SK-N-SH (cell line): ENCODE measurements around the gene MMRN1. TPM values are rescaled to one million over a fixed set of nuclear protein-coding genes. Genes with fewer than 3 reads are reported as not detected.

Source experiments
- CTCF ChIA-PET: fragments of 300-600, 350-600 bp; formaldehyde crosslinking; extraction: SDS; loops from one replicate; lab custom pipeline; 2021; lab: Yijun Ruan, JAX
- POLR2A ChIA-PET: fragments of 350-600 bp; sonication (Branson Sonifier 250); formaldehyde crosslinking; extraction: SDS; loops from one replicate; lab custom pipeline; 2020; ENCODE audit warnings: antibody characterized with exemption, inconsistent platforms; lab: Yijun Ruan, JAX
- DNase-seq: peaks from one replicate; pipeline ENCODE4 v3.0.0; 2012
- H2AFZ ChIP-seq: fragments of 200-600 bp; sonication (generic); 2 replicates; pipeline ENCODE4 v1.8.1; 2016; ENCODE audit warnings: antibody characterized with exemption, mild to moderate bottlenecking, low read depth
- H3F3A ChIP-seq: fragments of 200-600 bp; sonication (generic); replicated peaks from 2 replicates; pipeline ENCODE3; 2016; ENCODE audit warnings: antibody characterized with exemption, mild to moderate bottlenecking; ENCODE audit not compliant: insufficient read depth
- H3K27ac ChIP-seq, 2 experiments: fragments of 200-500 bp in 1 of 2; fragments of 200-600 bp in 1 of 2; sonication (Bioruptor generic) in 1 of 2; sonication (generic), shearing (Covaris generic) in 1 of 2; 2 replicates each; pipeline versions ENCODE4 v1.5.1 to v1.6.1; 2014 to 2016; ENCODE audit warnings: low read depth in 2 of 2, inconsistent platforms in 1 of 2, low read length in 1 of 2, mild to moderate bottlenecking in 1 of 2, mixed read lengths in 1 of 2
- H3K27me3 ChIP-seq: fragments of 200-600 bp; sonication (generic), shearing (Covaris generic); 2 replicates; pipeline ENCODE4 v1.6.1; 2016; ENCODE audit warnings: mixed run types; ENCODE audit not compliant: insufficient read depth
- H3K36me3 ChIP-seq, 2 experiments: fragments of 200-500 bp in 1 of 2; fragments of 200-600 bp in 1 of 2; sonication (Bioruptor generic) in 1 of 2; sonication (generic) in 1 of 2; replicated peaks in 1 of 2; 2 replicates each; pipeline versions ENCODE3 to v1.5.1; 2014 to 2016; ENCODE audit warnings: low read length in 1 of 2, mild to moderate bottlenecking in 1 of 2; ENCODE audit not compliant: insufficient read depth in 2 of 2, control insufficient read depth in 1 of 2
- H3K4me1 ChIP-seq, 2 experiments: fragments of 200-500 bp in 1 of 2; fragments of 200-600 bp in 1 of 2; sonication (Bioruptor generic) in 1 of 2; sonication (generic), shearing (Covaris generic) in 1 of 2; 2 replicates each; pipeline versions ENCODE4 v1.5.1 to v1.6.1; 2014 to 2016; ENCODE audit warnings: low read depth in 1 of 2, low read length in 1 of 2, mixed run types in 1 of 2; ENCODE audit not compliant: insufficient read depth in 2 of 2, control insufficient read depth in 1 of 2
- H3K4me2 ChIP-seq: fragments of 200-600 bp; sonication (generic), shearing (Covaris generic); 2 replicates; pipeline ENCODE4 v1.6.1; 2017; ENCODE audit warnings: mixed run types
- H3K4me3 ChIP-seq, 2 experiments: fragments of 200-500 bp in 1 of 2; fragments of 200-600 bp in 1 of 2; sonication (Bioruptor generic) in 1 of 2; sonication (generic), shearing (Covaris generic) in 1 of 2; 2 replicates each; pipeline versions ENCODE4 v1.5.1 to v1.8.1; 2014 to 2016; ENCODE audit warnings: low read depth in 2 of 2, inconsistent platforms in 1 of 2, low read length in 1 of 2, mild to moderate bottlenecking in 1 of 2, mixed read lengths in 1 of 2, moderate library complexity in 1 of 2
- H3K79me2 ChIP-seq: fragments of 200-600 bp; sonication (generic); 2 replicates; pipeline ENCODE4 v1.8.1; 2017; ENCODE audit warnings: mild to moderate bottlenecking; ENCODE audit not compliant: insufficient read depth
- H3K9ac ChIP-seq: fragments of 200-600 bp; sonication (generic); 2 replicates; pipeline ENCODE4 v1.6.1; 2017; ENCODE audit warnings: mixed run types
- H3K9me2 ChIP-seq: fragments of 200-600 bp; sonication (generic); 2 replicates; pipeline ENCODE4 v1.6.1; 2017; ENCODE audit warnings: mixed run types
- H3K9me3 ChIP-seq: fragments of 200-600 bp; sonication (generic); 2 replicates; pipeline ENCODE4 v1.6.1; 2017; ENCODE audit warnings: mixed run types, mild to moderate bottlenecking, moderate library complexity
- H4K20me1 ChIP-seq: fragments of 200-600 bp; sonication (generic); 2 replicates; pipeline ENCODE4 v1.6.1; 2017; ENCODE audit warnings: mild to moderate bottlenecking, mixed run types; ENCODE audit not compliant: insufficient read depth
- FOXJ3 ChIP-seq: sonication (generic); formaldehyde crosslinking; IDR thresholded peaks from 2 replicates; pipeline ENCODE4 v1.5.1; 2020; ENCODE audit warnings: mild to moderate bottlenecking, missing genetic modification reagents
- GABPA ChIP-seq: IDR thresholded peaks from 2 replicates; pipeline ENCODE4 v1.4.0; 2012; ENCODE audit warnings: low read depth, mild to moderate bottlenecking
- GATA2 ChIP-seq: sonication (generic); formaldehyde crosslinking; IDR thresholded peaks from 2 replicates; pipeline ENCODE4 v1.5.0; 2020; ENCODE audit warnings: mild to moderate bottlenecking, missing genetic modification reagents
- MEF2A ChIP-seq: IDR thresholded peaks from 2 replicates; pipeline ENCODE4 v1.4.0; 2012; ENCODE audit warnings: low read depth, borderline replicate concordance
- NFIC ChIP-seq: IDR thresholded peaks from 2 replicates; pipeline ENCODE4 v1.4.0; 2012; ENCODE audit warnings: borderline replicate concordance
- NRF1 ChIP-seq: IDR thresholded peaks from 2 replicates; pipeline ENCODE4 v1.6.1; 2012; ENCODE audit warnings: low read depth, mild to moderate bottlenecking, low read length
- POLR2AphosphoS5 ChIP-seq: IDR thresholded peaks from 2 replicates; pipeline ENCODE4 v1.6.1; 2012; ENCODE audit warnings: low read depth, low read length
- RAD21 ChIP-seq: IDR thresholded peaks from 2 replicates; pipeline ENCODE4 v1.6.1; 2012; ENCODE audit warnings: mild to moderate bottlenecking, low read length
- RFX5 ChIP-seq: IDR thresholded peaks from 2 replicates; pipeline ENCODE4 v1.6.1; 2012; ENCODE audit warnings: mild to moderate bottlenecking, improper control_type of control experiment, low read length
- SIN3A ChIP-seq: IDR thresholded peaks from 2 replicates; pipeline ENCODE4 v1.6.1; 2012; ENCODE audit warnings: low read depth, mild to moderate bottlenecking, low read length, moderate library complexity, borderline replicate concordance
- SMC3 ChIP-seq: IDR thresholded peaks from 2 replicates; pipeline ENCODE4 v1.6.1; 2012; ENCODE audit warnings: low read depth, low read length, improper control_type of control experiment
- TCF12 ChIP-seq: IDR thresholded peaks from 2 replicates; pipeline ENCODE4 v1.4.0; 2012
- WGBS: methylation state at CpG from one replicate; pipeline ENCODE4 v1.1.6; 2017; ENCODE audit warnings: low lambda C conversion rate; 5-methylcytosine and 5-hydroxymethylcytosine counted together
- polyA plus RNA-seq, 3 experiments: library from polyadenylated mRNA; depleted of rRNA; stranded (reverse); fragments of >200 nt; gene quantifications; 2 replicates each; pipeline ENCODE4 v1.2.3, GENCODE V29; 2012
- TF ChIP-seq, protein P1 (sequence below): IDR thresholded peaks from 2 replicates; pipeline ENCODE4 v1.4.0; 2012; ENCODE audit warnings: low read depth
- TF ChIP-seq, protein P2 (sequence below): IDR thresholded peaks from 2 replicates; pipeline ENCODE4; 2012
- TF ChIP-seq, protein P3 (sequence below): fragments of 150-350 bp; IDR thresholded peaks from 2 replicates; pipeline ENCODE4 v1.6.1; 2016; ENCODE audit warnings: mild to moderate bottlenecking, low read depth, low read length
- TF ChIP-seq, protein P4 (sequence below): IDR thresholded peaks from 2 replicates; pipeline ENCODE4 v1.4.0; 2012; ENCODE audit warnings: low read depth, borderline replicate concordance

MMRN1 gene
- polyA plus RNA-seq, 1 of the 3 experiments (the other 2 are of a cell fraction) = not detected

DNA sequence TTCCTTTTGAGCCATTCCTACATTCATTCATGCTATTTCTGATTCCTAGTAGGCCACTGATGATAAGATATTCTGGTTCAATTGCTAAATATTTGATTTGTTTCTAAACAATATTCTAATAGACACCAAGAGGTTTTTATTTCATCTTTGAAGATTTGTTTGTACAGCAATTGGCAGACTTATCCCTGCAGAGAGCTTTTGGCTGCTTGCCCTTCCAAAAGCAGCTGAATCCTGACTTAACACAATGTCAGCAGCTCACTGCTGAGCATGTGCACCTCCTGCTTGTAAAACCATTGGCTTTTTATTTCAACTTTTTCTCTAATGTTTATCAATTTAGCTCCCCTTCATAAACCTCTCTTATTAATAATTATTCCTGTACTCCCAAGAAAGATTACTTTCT, 45.3 kb downstream of the MMRN1 start:
- H3K27me3 ChIP-seq = no peaks in the 10 kb centered on the region
- CTCF ChIA-PET = interaction anchor here (1.1 to 1.2 kb wide), 2 partner anchors 299 to 353 kb away, joined by 3 read pairs; no protein-coding TSS in a partner anchor
- TF ChIP-seq, protein P1, sequence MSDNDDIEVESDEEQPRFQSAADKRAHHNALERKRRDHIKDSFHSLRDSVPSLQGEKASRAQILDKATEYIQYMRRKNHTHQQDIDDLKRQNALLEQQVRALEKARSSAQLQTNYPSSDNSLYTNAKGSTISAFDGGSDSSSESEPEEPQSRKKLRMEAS = no peak
- TF ChIP-seq NFIC = no peak

DNA sequence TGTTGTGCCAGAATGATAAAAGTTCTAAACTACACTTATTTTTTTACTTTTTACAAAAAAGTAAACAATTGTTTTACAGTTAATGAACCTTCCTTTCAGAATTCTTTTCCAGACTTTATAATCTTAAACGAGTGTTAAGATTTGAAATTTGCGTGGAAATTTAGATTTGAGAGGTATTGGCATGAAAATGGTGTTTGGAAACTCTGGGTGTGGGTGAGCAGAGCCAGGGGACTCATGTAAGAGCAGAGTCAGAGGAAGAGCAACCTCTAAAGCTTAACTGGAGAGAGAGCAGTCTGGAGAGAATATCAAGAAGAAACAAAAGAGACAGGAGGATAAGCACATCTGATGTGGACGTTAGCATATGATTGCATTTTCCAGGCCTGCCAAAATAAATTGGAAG, 48.2 kb downstream of the MMRN1 start:
- H3K27me3 ChIP-seq = no peaks in the 10 kb centered on the region
- TF ChIP-seq NRF1 = no peak
- TF ChIP-seq, protein P2, sequence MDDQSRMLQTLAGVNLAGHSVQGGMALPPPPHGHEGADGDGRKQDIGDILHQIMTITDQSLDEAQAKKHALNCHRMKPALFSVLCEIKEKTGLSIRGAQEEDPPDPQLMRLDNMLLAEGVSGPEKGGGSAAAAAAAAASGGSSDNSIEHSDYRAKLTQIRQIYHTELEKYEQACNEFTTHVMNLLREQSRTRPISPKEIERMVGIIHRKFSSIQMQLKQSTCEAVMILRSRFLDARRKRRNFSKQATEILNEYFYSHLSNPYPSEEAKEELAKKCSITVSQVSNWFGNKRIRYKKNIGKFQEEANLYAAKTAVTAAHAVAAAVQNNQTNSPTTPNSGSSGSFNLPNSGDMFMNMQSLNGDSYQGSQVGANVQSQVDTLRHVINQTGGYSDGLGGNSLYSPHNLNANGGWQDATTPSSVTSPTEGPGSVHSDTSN = no peak
- TF ChIP-seq, protein P3, sequence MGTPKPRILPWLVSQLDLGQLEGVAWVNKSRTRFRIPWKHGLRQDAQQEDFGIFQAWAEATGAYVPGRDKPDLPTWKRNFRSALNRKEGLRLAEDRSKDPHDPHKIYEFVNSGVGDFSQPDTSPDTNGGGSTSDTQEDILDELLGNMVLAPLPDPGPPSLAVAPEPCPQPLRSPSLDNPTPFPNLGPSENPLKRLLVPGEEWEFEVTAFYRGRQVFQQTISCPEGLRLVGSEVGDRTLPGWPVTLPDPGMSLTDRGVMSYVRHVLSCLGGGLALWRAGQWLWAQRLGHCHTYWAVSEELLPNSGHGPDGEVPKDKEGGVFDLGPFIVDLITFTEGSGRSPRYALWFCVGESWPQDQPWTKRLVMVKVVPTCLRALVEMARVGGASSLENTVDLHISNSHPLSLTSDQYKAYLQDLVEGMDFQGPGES = no peak
- TF ChIP-seq TCF12 = no peak
- TF ChIP-seq, protein P1 = no peak
- no peak for TF ChIP-seq GATA2 (CRISPR knock-in tag)
- TF ChIP-seq SMC3 = no peak
- TF ChIP-seq GABPA = no peak
- TF ChIP-seq, protein P4, sequence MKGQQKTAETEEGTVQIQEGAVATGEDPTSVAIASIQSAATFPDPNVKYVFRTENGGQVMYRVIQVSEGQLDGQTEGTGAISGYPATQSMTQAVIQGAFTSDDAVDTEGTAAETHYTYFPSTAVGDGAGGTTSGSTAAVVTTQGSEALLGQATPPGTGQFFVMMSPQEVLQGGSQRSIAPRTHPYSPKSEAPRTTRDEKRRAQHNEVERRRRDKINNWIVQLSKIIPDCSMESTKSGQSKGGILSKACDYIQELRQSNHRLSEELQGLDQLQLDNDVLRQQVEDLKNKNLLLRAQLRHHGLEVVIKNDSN = no peak
- no peak for TF ChIP-seq NFIC
- no peak for TF ChIP-seq POLR2AphosphoS5
- no peak for TF ChIP-seq MEF2A
- no peak for TF ChIP-seq RFX5
- TF ChIP-seq SIN3A = no peak
- no peak for TF ChIP-seq FOXJ3
- TF ChIP-seq RAD21 = no peak
- WGBS = 51% methylated on average over 3 of the region's 3 CpGs

More for the DNA sequence above, 45.3 kb downstream of the MMRN1 start:
- Histone ChIP-seq H2AFZ (no peak overlapping the region), H3K9me3 (no peaks in the 10 kb centered on the region), H3K9ac (no peak overlapping the region), H3K4me3 (no peak overlapping the region), H3K4me2 (no peak overlapping the region), H4K20me1 (no peaks in the 10 kb centered on the region), H3K4me1 (no peaks in the 10 kb centered on the region), H3K79me2 (no peaks in the 10 kb centered on the region), H3K27ac (no peak overlapping the region), H3K36me3 (no peaks in the 10 kb centered on the region), H3F3A (no peaks in the 10 kb centered on the region), H3K9me2 (no peaks in the 10 kb centered on the region)
- DNase-seq = no peak
- POLR2A ChIA-PET = no interaction called here

More for the DNA sequence above, 48.2 kb downstream of the MMRN1 start:
- POLR2A ChIA-PET = no interaction called here
- CTCF ChIA-PET = interaction anchor here (1.0 to 1.5 kb wide), 2 partner anchors 12 to 28 kb away, joined by 4 to 5 read pairs; no protein-coding TSS in a partner anchor
- Histone ChIP-seq H3K9me2 (no peaks in the 10 kb centered on the region), H3K4me1 (no peaks in the 10 kb centered on the region), H3K36me3 (no peaks in the 10 kb centered on the region), H3K9ac (no peak overlapping the region), H2AFZ (no peak overlapping the region), H3K4me2 (no peak overlapping the region), H4K20me1 (no peaks in the 10 kb centered on the region), H3K79me2 (no peaks in the 10 kb centered on the region), H3K4me3 (no peak overlapping the region), H3K9me3 (no peaks in the 10 kb centered on the region), H3F3A (no peaks in the 10 kb centered on the region), H3K27ac (no peak overlapping the region)
- DNase-seq = no peak
